HG02798 (cell line): Measurements from ENCODE around the gene ANKEF1.
"Not testable (repeated sequence)": the region's sequence is repeated elsewhere in the genome, so short reads cannot be mapped to it uniquely, and the experiment has no call there.

ENCODE experiments used
- ATAC-seq: cut with Tn5 transposase; IDR thresholded peaks from one replicate; pipeline ENCODE4 v1.9.1; 2021; ENCODE audit warnings: mild to moderate bottlenecking; ENCODE audit not compliant: unreplicated experiment, poor library complexity

Gene ANKEF1

DNA sequence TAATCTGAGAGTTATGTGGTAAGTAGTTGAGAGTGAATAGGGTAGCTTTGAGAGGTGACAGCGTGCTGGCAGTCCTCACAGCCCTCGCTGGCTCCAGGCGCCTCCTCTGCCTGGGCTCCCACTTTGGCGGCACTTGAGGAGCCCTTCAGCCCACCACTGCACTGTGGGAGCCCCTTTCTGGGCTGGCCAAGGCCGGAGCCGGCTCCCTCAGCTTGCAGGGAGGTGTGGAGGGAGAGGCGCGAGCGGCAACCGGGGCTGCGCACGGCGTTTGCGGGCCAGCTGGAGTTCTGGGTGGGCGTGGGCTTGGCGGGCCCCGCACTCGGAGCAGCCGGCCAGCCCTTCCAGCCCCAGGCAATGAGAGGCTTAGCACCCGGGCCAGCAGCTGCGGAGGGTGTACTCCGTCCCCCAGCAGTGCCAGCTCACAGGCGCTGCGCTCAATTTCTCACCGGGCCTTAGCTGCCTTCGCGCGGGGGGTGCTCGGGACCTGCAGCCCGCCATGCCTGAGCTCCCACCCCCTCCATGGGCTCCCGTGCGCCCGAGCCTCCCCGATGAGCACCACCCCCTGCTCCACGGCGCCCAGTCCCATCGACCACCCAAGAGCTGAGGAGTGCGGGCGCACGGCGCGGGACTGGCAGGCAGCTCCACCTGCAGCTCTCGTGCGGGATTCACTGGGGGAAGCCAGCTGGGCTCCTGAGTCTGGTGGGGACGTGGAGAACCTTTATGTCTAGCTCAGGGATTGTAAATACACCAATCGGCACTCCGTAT is 3.2 kb upstream of the ANKEF1 start:
- not testable (repeated sequence) for ATAC-seq

DNA sequence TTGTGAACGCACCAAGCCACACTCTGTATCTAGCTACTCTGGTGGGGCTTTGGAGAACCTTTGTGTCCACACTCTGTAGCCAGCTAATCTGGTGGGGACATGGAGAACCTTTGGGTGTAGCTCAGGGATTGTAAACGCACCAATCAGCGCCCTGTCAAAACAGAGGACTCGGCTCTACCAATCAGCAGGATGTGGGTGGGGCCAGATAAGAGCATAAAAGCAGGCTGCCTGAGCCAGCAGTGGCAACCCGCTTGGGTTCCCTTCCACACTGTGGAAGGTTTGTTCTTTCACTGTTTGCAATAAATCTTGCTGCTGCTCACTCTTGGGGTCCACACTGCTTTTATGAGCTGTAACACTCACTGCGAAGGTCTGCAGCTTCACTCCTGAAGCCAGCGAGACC is 2.5 kb upstream of the ANKEF1 start:
- not testable (repeated sequence) for ATAC-seq

DNA sequence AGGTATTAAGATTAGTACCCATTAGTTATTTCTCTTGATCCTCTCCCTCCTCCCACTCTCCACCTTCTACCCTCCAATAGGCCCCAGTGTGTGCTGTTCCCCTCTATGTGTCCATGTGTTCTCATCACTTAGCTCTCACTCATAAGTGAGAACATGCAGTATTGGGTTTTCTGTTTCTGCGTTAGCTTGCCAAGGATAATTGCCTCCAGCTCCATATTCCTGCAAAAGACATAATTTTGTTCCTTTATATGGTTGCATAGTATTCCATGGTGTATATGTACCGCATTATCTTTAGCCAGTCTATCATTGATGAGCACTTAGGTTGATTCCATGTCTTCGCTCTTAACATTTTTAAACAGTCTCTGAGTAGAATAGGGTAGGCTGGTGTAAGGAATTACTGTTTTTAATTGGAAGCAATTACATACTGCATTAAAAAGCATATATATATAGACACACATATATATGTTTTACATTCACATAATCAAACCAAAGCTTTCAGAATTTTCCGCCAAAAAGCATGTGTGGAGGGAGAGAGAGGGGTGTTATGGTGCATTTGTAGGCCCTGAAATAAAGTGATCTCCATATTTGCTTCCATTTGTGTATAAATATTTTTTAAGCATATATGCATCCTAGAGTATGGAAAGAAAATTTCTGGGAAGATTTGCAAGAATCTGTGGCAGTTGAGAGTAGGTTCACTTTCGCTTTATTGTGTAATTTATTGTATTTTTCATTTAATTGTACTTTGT is 709 bp upstream of the ANKEF1 start:
- no peak for ATAC-seq

DNA sequence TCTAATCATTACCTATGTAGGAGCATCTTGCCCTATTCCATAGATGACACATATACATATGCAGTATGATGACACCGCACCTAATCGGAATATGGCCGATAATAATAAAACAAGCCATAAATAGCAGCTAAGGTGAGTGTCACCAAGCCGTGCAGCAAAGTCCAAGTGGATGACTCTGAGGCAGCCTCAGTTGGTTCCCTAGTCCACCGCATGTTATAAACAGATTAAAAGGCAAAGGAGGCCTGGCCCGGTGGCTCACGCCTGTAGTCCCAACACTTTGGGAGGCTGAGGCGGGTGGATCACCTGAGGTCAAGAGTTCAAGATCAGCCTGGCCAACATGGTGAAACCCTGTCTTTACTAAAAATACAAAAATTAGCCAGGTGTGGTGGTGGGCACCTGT is 1.5 kb downstream of the ANKEF1 start:
- ATAC-seq, result not testable (repeated sequence)

DNA sequence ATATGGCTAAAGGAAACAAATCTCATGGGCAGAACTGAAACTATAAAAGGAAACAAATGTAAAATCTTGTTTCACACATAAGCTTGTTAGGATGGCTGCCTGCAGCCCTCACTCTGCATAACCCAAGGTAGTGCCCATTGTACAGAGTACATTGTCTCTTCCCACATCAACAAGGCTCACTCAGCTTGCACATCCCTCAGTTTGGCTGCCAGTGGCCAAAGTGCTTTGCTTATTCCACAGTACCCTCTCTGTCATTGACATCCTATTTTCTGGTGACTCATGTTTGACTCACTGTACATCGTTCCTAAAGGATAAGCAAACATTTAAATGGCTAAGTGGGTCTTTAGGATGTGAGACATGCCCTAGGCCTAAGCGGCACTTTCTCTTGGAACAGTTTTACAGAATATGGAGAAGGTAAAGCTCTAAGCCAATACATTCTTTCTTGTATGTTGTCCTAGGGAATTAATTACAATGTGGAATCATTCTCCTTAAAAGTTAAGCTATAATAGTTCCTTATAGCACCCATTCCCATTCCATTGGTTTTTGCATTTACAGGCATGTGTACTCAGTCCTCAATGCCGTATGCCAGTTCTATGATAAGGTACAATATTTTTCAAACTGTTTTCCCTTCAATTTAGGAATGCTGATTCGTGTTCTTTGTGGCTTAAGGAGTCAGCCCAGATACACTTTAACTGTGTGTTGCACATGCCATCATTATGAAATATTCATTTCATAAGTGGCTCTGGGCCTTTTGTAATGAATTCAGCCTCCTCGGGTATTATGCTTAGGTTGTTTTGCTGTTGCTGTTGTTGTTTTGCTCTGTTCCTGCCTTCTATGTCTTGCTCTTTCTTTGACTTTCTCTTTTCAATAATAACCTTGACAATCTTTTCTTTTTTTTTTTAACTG is 5.5 kb downstream of the ANKEF1 start:
- ATAC-seq, result no peak

DNA sequence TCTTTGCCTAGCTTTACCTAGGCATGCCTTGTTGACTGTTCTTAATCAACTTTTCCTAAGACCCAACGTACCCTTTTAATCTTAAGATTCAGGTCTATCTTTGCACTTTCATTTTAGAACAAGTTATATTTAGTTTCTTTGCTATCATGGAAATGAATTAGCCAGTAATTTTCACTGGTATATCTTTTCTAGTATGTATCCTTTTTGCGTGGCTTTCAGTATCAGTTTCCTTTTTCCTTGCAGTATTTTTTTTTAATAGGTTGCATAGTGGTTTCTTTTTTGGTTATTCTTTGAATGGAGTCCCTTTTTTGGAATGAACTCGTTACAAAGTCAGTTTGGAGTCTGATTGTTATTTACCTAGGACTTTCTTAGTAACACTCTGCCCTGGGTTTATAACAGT is 7.3 kb downstream of the ANKEF1 start:
- no peak for ATAC-seq

DNA sequence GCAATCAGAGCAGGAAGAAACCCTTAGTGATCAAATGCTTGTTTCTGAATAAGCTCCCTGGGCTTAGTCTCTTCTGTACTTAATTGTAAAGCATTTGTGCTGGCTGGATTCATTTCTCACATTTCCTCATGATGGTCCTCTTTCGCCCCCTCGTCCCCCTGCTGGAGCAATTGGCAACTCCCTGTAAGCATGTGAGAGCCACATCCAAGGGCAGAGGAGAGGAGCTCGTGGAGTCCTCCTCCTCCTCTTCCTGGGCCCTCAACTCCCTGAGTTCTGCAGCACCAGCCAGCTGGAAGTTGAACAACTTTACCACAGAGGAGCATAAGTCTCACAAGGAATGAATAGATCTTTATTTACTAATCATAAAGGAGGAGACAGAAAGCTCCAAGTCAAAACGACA is 12.6 kb downstream of the ANKEF1 start:
- no peak for ATAC-seq

DNA sequence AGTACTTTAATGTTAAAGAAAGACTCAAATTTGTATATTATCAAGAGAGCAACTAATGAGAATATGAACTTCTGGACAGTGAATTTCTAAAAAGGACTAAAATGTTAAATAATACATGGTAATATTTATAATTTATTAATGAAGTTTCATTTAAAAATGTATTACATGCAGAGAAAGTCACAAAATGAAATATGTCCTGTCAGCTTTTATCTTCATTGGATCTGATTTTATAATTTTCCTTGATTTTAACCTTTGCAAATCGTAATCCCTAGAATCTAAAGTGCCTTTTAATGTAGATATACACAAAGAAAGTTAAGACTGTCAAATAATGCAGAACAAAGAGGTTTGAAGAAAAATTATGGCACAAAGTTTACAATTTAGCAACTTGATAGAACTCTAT is 16.4 kb downstream of the ANKEF1 start:
- no peak for ATAC-seq

DNA sequence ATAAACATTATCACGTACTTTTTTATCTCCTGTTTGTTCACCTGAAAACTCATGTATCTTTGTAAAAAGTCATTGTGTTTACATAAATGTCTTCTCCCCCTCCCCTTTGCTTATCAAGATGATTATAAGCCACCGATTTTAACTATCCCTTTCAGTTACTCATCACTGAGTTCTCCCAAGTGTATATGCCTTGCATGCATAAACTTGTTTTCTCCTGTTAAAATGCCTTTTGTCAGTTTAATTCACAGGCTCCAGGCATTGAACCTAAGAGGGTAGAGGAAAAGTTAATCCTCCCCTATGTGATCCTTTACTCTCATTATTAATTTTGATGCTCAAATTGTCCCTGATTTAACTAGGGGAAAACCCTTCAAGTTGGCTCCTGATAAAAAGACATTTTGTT is 24.2 kb downstream of the ANKEF1 start:
- no peak for ATAC-seq

DNA sequence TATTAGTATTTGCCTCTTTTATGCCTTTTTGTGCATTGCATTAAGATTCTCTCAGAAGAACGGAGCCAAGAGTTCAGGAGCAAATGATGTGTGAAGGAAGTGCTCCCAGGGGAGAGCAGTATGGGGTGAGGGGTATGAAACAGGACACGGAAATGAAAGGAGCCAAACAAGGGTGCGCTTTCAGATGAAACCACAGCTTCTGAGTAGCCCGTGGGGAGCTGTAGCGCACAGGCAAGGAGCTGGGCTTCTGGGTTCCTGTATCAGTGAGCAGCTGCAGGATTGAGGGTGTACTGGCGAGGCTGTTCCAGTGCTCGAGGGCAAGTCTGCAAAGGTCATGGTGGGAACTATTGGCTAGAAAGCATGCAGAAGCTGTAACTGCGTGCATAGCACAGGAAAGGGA is 25.4 kb downstream of the ANKEF1 start:
- ATAC-seq, result peak; percentile 46

DNA sequence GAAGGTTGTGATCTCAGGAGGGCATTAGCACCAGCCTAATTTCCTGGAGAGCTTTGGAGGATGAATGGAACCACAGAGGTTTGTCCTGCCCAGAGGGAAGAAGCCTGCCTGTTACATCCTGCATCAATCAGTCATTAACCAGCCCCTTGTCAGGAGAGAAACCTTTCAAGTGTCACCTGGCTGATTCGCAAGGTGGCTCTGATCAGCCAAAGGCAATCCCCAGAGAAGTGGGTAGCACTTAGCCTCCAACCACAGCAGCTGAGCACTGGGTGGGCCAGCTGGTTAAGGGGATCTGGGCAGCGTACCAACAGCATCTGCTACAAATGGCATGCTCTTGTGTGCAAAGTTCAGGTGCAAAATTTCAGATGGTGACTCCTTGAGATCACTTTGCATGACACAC is 26.9 kb downstream of the ANKEF1 start:
- ATAC-seq, result no peak

DNA sequence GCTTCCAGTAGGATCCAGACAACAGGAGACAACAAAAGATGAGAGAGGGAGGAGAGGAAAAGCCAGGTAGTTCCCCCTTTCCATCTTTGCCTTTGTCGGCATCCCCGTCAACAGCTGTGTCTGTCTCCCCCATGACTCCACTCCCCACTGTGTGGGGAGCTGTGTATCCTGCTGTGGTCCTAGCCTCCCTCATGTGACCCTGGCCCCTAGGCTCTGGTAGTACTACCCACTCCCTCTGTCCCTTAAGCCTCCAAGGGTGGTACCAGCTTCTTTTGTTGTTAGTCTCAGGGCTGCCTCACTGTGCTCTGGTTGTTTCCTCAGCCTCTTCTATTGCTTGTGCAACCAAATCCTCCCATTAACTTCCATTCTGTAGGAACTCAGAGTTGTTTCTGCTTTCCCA is 28.7 kb downstream of the ANKEF1 start:
- ATAC-seq, result no peak

DNA sequence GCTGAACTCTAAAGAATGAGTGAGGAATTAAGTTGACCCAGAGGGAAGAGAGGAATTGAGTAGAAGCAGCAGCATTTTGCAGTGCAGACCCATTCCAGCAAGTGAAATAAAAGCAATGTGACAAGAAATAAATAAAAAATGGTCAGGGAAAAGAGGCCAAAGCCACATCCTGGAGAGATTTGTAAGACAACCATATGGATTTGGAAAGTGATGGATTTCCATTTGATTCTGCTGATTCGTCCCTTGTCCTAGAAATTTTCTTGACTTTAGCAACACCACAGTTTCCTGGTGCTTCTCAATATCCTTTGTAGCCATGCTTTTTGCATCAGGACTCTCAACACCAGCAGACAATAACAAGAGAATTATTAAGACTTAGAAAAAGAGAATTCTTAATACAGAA is 29.8 kb downstream of the ANKEF1 start:
- no peak for ATAC-seq

DNA sequence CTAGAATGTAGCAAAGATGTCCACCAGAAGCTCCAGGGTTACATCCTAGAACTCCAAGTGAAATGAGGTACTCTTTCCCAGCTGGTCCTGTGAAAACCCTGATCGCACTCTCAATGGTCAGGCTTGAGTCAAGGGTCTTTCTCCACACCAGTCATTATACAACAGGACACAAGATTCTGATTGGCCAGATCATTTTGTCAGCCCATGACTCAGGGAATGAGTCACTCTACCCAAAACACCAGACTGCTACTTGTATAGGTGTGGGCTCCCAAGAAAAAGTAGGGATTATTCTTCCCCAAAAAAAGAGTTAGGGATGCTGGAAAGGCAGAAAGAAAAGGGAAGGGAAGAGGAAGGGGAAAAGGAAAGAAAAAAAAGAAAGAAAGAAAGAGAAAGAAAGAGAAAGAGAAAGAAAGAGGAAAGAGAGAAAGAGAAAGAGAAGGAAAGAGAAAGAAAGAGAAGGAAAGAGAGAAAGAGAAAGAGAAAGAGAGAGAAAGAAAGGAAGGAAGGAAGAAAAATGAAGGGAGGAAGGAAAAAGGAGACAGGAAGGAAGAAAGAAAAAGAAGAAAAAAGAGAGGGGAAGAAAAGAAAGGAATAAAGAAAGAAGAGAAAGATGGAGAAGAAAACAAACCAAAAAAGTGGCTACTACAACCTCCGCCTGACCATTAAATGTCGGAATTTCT is 30.5 kb downstream of the ANKEF1 start:
- no peak for ATAC-seq

DNA sequence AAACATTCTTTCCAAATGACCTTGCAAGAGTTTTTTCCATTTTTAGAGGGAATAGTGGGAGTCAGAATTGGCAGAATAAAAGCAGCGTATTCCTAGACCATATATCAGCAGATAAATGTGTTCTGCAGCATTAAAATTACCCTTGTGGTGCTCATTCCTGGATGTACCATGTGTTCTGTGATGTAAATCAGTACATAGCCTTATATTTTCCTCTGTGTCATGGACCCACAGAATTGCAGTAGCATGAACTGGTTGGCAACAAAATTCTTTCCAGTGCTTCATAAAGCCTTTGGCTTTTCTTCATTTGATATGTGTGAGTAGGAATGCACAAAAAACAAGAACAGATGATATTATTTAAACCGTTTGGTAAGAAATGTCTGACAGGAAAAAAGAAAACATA is 32.5 kb downstream of the ANKEF1 start:
- no peak for ATAC-seq

DNA sequence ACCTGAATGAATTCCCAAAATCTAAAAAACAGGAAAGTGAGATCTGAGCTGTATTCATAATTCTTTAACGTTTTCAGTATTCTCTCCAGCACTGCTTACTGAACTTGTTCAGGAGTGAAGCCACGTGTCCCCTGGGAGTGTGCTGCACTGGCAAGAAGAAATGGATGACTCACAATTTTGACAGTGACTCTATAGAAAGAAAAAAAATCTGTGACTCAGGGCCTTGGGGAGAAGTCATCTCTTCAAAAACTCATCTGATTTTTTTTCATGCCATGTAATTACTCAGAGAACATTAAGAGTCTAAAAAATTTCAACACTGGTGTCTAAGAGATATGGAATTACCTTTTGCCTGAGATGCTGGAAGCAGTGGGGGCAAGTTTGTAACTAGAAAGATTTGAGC is 39.7 kb downstream of the ANKEF1 start:
- ATAC-seq, result no peak

DNA sequence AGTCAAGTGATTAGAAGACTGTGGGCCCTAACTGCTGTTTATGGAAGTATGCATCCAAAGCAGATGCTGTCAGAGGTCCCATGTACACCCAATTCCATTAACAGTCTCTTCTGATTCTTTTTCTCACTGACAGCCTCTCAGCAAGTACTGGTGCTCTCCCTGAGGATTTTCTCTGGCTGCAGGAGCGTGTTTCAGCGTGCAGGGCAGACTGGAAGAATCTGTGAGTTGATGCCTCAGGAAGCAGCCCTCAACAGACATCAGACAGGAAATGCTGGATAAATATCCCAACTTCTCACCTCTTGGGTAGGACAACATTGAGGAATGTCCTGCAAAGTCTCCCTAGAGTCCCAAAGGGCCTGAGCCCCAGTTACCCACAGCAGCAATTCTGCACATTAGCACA is 40.8 kb downstream of the ANKEF1 start:
- ATAC-seq, result no peak

DNA sequence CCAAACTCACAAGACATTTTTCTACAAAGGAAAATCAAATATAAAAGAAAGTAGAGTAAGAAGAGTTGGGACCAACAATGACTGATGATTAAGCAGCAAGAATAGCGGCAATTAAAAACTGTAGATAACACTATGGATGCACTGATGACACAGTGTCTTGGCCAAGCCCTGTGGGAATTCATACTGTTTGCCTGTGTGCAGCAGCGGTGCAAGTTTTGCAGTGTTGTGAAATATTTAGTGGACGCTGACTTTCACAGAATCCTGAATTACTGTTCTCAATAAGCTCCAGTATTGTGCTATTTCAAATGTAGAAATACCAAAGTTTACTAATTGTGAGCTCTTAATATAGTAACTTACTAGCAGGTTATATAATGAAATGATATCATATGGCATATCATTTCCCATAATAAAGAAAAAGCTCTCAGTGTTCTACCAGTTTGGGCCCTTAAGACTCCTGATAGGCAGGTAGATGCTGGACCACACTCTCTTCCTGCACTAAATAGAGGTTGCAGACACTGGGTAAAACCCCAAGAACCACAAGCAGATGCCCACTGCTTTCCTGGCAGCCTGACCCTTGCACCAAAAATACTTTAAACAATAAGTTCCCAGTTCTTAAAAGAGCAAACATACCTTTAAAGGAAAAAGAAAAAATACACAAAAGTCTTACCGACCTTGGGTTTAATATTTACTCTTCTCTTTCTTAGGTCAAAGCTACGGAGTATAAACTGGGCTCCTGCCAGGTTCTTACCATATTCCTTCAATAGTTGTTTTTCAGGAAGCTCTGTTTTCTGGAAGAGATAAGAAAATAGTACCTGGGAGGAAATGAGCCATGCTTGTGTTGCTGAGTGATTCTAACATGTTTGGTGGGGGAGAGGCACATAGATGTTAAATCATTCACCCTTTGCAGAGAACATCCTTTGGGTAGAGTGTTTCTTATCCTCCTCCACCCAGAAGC is 41.6 kb downstream of the ANKEF1 start:
- no peak for ATAC-seq

DNA sequence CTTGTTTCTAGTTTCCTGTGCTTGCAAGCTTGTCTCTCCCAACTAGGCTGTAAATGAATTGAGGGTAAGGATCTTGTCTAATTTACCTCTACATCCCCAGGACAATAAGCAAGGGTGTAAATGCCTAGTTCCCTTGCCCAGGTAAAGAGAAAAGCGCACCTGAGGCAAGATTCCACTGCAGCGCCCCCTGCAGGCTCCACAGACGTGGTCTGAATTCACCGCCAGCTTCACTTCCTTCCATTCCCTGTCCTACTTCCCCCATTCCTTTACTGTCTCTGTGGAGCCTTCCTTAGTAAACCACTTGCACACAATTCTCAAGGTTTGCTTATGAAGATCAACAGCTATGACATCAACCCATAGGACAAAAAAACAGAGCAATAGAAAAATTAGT is 42.3 kb downstream of the ANKEF1 start:
- ATAC-seq, result no peak
